OCI-LY7 (cell line): Measurements from ENCODE around the gene CTDSPL.

Experiments
- EZH2phosphoT487 ChIP-seq: fragments of 200-600 bp; sonication (generic); IDR thresholded peaks from 2 replicates; pipeline ENCODE4 v1.6.1; 2018; ENCODE audit warnings: low read depth, borderline replicate concordance, mild to moderate bottlenecking, mixed run types, antibody characterized with exemption, low read length, moderate library complexity, mixed read lengths
- TF ChIP-seq, protein P1 (sequence below): fragments of 200-600 bp; sonication (generic); conservative IDR thresholded peaks from 2 replicates; pipeline ENCODE4 v1.5.1; 2014; ENCODE audit warnings: mild to moderate bottlenecking, antibody characterized with exemption, low read length, moderate library complexity, mixed read lengths

GRCh38 chr3:37922721-37923568, 61.3 kb downstream of the CTDSPL start:
- TF ChIP-seq, protein P1, sequence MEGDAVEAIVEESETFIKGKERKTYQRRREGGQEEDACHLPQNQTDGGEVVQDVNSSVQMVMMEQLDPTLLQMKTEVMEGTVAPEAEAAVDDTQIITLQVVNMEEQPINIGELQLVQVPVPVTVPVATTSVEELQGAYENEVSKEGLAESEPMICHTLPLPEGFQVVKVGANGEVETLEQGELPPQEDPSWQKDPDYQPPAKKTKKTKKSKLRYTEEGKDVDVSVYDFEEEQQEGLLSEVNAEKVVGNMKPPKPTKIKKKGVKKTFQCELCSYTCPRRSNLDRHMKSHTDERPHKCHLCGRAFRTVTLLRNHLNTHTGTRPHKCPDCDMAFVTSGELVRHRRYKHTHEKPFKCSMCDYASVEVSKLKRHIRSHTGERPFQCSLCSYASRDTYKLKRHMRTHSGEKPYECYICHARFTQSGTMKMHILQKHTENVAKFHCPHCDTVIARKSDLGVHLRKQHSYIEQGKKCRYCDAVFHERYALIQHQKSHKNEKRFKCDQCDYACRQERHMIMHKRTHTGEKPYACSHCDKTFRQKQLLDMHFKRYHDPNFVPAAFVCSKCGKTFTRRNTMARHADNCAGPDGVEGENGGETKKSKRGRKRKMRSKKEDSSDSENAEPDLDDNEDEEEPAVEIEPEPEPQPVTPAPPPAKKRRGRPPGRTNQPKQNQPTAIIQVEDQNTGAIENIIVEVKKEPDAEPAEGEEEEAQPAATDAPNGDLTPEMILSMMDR, result no peak
- TF ChIP-seq EZH2phosphoT487, result no peak
